Ascending aorta (tissue), 2 donors: ENCODE results near the gene CEACAM3. TPM values are rescaled to one million over a fixed set of nuclear protein-coding genes. Genes with fewer than 3 reads are reported as not detected.
"Not testable (repeated sequence)": the region's sequence is repeated elsewhere in the genome, so short reads cannot be mapped to it uniquely, and the experiment has no call there.

Experiments
- DNase-seq, 2 donors: peaks; one replicate each; pipeline ENCODE4 v3.0.0-alpha.2; 2019; ENCODE audit warnings: low spot score in 2 of 2
- H3K27ac ChIP-seq, 2 donors: fragments of 200-600 bp; sonication (generic); one replicate each; pipeline ENCODE4 v1.5.1; 2016 to 2017; ENCODE audit warnings: mild to moderate bottlenecking in 1 of 2
- H3K27me3 ChIP-seq: fragments of 200-600 bp; sonication (generic); one replicate; pipeline ENCODE4 v1.5.1; 2017
- H3K36me3 ChIP-seq, 2 donors: fragments of 200-600 bp; sonication (generic); one replicate each; pipeline ENCODE4 v1.5.1; 2016
- H3K4me1 ChIP-seq, 2 donors: fragments of 200-600 bp; sonication (generic); one replicate each; pipeline ENCODE4 v1.5.1; 2016 to 2017; ENCODE audit warnings: mild to moderate bottlenecking in 1 of 2
- H3K4me3 ChIP-seq, 2 donors: fragments of 200-600 bp; sonication (generic); one replicate each; pipeline ENCODE4 v1.5.1; 2016 to 2017; ENCODE audit warnings: mild to moderate bottlenecking in 1 of 2
- H3K9me3 ChIP-seq, 2 donors: fragments of 200-600 bp; sonication (generic); one replicate each; pipeline ENCODE4 v1.5.1; 2016
- intact Hi-C: fragments of 100-400 bp; cut with DNase I; formaldehyde crosslinking; loops from one replicate; pipeline ENCODE4 v1.15.1; 2023
- total RNA-seq: library from RNA; depleted of rRNA; stranded (reverse); fragments of >200 nt; gene quantifications from one replicate; pipeline ENCODE4 v1.1.0, GENCODE V29; 2016
- TF ChIP-seq, protein P1 (sequence below), 3 experiments: fragments of 200-600 bp in 2 of 3; fragments of 450-650 bp in 1 of 3; sonication (generic) in 2 of 3; IDR thresholded peaks; one replicate each; pipeline ENCODE4 v1.5.1; 2016 to 2019; ENCODE audit warnings: antibody characterized with exemption in 3 of 3, mild to moderate bottlenecking in 1 of 3, moderate library complexity in 1 of 3

CEACAM3 gene
- total RNA-seq, 1 donor from 2014 or later = not detected

DNA sequence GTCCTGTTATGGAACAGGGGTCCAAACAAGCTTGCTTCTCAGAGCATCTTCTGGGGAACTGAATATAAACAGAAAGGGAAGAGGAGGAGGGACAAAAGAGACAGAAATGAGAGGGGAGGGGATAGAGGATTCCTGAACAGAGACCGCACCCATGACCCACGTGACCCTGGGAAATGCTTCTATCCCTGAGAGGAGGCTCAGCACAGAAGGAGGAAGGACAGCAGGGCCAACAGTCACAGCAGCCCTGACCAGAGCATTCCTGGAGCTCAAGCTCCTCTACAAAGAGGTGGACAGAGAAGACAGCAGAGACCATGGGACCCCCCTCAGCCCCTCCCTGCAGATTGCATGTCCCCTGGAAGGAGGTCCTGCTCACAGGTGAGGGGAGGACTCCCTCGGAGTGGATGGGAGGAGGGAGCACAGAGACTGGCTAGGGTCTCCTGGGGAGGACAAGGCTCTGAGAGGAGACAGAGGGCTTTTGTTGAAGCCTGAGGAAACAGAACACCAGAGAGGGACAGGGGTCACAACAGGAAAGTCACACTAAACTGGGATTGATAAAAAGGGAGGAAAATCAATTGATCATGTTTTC is 41.0 kb upstream of the CEACAM3 start, which contains the start of gene CEACAM6:
Gene CEACAM6 (plus strand): TSS at position 203 of the 586 bp plus-strand sequence. CDS start 109 bp downstream, at position 312.
- DNase-seq = no peak
- TF ChIP-seq, protein P1, sequence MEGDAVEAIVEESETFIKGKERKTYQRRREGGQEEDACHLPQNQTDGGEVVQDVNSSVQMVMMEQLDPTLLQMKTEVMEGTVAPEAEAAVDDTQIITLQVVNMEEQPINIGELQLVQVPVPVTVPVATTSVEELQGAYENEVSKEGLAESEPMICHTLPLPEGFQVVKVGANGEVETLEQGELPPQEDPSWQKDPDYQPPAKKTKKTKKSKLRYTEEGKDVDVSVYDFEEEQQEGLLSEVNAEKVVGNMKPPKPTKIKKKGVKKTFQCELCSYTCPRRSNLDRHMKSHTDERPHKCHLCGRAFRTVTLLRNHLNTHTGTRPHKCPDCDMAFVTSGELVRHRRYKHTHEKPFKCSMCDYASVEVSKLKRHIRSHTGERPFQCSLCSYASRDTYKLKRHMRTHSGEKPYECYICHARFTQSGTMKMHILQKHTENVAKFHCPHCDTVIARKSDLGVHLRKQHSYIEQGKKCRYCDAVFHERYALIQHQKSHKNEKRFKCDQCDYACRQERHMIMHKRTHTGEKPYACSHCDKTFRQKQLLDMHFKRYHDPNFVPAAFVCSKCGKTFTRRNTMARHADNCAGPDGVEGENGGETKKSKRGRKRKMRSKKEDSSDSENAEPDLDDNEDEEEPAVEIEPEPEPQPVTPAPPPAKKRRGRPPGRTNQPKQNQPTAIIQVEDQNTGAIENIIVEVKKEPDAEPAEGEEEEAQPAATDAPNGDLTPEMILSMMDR (IDR thresholded peaks at IDR 0.05) = no peak
- no peaks in the 10 kb centered on the region for H3K9me3 ChIP-seq
- H3K27ac ChIP-seq = no peak within 1 kb of the TSS
- no peaks in the 10 kb centered on the region for H3K36me3 ChIP-seq
- intact Hi-C loops = no loop called here
- no peak within 1 kb of the TSS for H3K4me3 ChIP-seq
- no peaks in the 10 kb centered on the region for H3K4me1 ChIP-seq
- no peaks in the 10 kb centered on the region for H3K27me3 ChIP-seq

DNA sequence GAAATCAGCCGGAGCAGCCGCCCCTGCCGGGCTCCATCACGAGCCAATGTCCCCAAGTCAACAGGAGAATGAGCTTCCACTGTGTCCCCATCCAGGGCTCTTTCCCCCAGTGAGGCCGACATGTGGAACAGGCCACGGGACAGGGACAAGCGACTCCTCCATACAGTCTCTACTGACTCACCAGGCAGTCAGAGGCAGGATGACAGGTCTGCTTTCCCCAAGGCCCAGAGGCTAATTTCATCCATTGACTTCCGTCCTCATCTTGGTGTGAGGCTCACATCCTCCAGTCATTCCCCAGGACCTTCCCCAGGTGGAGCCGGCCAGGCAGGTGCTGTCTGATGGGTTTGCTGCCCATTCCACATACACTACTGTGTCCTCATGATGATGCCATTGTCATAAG is 37.5 kb upstream of the CEACAM3 start:
- no peaks in the 10 kb centered on the region for H3K27me3 ChIP-seq
- DNase-seq = no peak
- no peak overlapping the region for H3K4me3 ChIP-seq
- intact Hi-C loops = no loop called here
- H3K27ac ChIP-seq = no peak overlapping the region
- H3K36me3 ChIP-seq = no peaks in the 10 kb centered on the region
- H3K4me1 ChIP-seq = no peaks in the 10 kb centered on the region
- TF ChIP-seq, protein P1 (IDR thresholded peaks at IDR 0.05) = no peak
- no peaks in the 10 kb centered on the region for H3K9me3 ChIP-seq

DNA sequence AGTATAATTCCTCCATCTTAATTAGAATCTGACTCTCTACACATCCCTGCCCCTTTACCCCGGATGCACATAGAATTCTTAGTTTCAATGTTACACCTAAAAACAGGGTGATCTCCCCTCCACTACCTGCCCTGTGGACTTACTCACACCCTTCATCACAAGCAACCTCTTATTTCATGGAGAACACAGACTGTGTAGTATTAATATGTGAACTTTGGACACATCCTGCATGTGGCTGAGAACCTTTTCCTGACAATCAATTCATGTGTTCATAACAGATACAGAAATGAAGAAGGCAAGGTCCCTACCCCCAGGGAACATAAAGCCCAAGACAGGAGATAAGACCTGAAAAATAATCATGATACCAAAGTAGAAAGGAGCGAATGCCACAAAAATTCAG is 29.3 kb upstream of the CEACAM3 start:
- H3K4me3 ChIP-seq = no peak overlapping the region
- intact Hi-C loops = no loop called here
- H3K4me1 ChIP-seq = no peaks in the 10 kb centered on the region
- no peak overlapping the region for H3K27ac ChIP-seq
- H3K36me3 ChIP-seq = no peaks in the 10 kb centered on the region
- H3K9me3 ChIP-seq = no peaks in the 10 kb centered on the region
- TF ChIP-seq, protein P1 (IDR thresholded peaks at IDR 0.05) = no peak
- no peak for DNase-seq
- H3K27me3 ChIP-seq = no peaks in the 10 kb centered on the region

DNA sequence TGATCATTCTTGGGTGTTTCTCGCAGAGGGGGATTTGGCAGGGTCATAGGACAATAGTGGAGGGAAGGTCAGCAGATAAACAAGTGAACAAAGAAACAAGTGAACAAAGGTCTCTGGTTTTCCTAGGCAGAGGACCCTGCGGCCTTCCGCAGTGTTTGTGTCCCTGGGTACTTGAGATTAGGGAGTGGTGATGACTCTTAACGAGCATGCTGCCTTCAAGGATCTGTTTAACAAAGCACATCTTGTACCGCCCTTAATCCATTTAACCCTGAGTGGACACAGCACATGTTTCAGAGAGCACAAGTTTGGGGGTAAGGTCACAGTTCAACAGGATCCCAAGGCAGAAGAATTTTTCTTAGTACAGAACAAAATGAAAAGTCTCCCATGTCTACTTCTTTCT is 28.3 kb upstream of the CEACAM3 start:
- intact Hi-C loops, H3K4me3 ChIP-seq, DNase-seq, H3K27ac ChIP-seq, H3K4me1 ChIP-seq, H3K36me3 ChIP-seq, H3K27me3 ChIP-seq, H3K9me3 ChIP-seq: not testable (repeated sequence)

DNA sequence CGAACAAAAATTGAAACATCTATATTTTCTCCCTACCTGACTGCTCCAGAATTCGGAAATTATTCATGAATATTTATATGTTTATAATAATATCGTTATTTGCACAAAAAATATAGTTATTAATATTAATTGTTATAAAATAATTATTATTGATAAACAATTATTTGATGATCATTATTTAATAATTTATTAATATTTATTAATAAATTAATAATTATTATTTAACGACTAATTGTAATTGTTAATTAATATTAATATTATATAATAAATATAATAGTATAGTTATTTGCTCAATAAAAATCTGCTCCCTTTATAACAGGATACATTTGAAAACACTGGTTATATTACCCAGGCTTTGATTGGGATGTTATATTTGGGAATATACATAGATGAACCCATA is 26.8 kb upstream of the CEACAM3 start:
- Histone ChIP-seq H3K9me3 (no peaks in the 10 kb centered on the region), H3K36me3 (no peaks in the 10 kb centered on the region), H3K4me1 (no peaks in the 10 kb centered on the region), H3K27me3 (no peaks in the 10 kb centered on the region), H3K4me3 (no peak overlapping the region), H3K27ac (no peak overlapping the region)
- TF ChIP-seq, protein P1 (IDR thresholded peaks at IDR 0.05) = no peak
- intact Hi-C loops = no loop called here
- no peak for DNase-seq

DNA sequence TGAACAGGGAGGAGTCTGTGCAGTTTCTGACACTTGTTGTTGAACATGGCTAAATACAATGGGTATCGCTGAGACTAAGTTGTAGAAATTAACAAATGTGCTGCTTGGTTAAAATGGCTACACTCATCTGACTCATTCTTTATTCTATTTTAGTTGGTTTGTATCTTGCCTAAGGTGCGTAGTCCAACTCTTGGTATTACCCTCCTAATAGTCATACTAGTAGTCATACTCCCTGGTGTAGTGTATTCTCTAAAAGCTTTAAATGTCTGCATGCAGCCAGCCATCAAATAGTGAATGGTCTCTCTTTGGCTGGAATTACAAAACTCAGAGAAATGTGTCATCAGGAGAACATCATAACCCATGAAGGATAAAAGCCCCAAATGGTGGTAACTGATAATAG is 25.0 kb upstream of the CEACAM3 start:
- Histone ChIP-seq H3K36me3 (no peaks in the 10 kb centered on the region), H3K27me3 (no peaks in the 10 kb centered on the region), H3K4me1 (no peaks in the 10 kb centered on the region), H3K27ac (no peak overlapping the region), H3K9me3 (no peaks in the 10 kb centered on the region), H3K4me3 (no peak overlapping the region)
- no peak for DNase-seq
- intact Hi-C loops = no loop called here
- TF ChIP-seq, protein P1 (IDR thresholded peaks at IDR 0.05) = no peak
